GM08714 (cell line): ENCODE measurements around the gene ERCC6.

Source experiments
- H3K4me3 ChIP-seq: fragments of 200-500 bp; sonication (Bioruptor generic); 2 replicates; pipeline ENCODE4 v1.5.1; 2014; ENCODE audit warnings: mild to moderate bottlenecking, low read length, inconsistent platforms
- ZNF274 ChIP-seq: IDR thresholded peaks from 2 replicates; pipeline ENCODE4 v1.6.1; 2012; ENCODE audit warnings: mild to moderate bottlenecking, low read depth, low read length

The ERCC6 gene

DNA sequence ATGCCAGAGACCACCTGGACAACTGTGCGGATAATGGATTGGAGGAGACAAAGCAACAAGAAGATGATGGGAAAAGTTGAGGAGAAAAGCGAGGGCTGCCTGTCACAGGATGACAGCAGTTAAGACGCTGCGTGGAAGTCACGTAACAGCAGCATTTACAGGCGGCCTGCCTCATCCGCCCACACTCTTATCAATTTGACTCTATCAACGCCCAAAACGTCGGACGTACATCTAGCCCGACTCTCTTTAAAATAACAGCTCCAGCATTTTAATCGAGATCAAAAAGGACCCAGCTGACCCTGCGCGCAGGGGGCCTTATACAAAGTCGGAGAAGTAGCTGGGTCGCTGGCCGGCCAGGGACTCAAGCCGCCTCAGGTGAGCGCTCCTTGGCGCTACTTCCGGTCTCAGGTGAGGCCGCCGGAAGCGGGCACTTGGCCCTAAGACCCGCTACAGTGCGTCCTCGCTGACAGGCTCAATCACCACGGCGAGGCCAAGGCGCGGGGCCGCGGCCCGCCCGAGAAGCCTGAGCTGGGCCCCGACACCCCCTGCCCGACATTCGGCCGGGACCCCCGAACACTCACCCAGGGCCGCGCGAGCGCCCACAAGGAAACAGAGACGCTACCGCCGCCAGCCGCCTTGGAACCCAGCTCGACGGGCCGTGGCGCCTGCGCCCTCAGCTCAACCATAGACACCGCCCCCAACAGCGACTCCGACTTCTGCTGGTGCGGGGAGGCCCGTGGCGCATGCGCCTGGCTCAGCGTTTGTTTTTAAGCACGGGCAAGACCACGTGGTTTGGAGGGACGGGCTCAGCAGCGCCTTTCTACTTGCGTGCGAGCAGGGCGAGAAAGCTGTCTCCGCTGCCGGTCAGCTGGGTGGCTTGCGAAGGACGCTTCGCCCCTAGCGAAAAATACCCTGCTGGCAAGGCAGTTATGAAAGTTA lies at the start of gene ERCC6:
Gene ERCC6, minus strand, starts transcription at position 741 of the 939 bp plus-strand sequence.
- no peak for TF ChIP-seq ZNF274
- peak within 1 kb of the TSS; percentile 75 for H3K4me3 ChIP-seq

DNA sequence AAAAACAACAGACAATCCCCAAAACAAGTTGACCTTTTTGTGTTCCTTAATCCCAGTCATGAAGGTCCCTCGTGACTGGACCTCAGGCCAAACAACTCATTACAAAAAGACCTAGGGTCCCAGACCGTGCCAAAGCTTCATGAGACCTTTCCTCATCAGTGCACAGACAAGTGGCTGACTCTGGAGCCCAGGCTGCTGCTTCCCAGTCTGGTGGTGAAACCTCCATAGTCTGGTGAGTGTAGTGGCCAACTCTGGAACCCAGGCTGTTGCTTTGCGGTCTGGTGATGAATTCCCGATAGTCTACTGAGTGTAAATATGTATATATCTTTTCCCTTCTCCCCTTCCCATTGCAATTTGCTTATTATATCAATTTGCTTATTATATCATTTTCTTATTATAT lies 49.1 kb upstream of the ERCC6 start:
- TF ChIP-seq ZNF274 = no peak

DNA sequence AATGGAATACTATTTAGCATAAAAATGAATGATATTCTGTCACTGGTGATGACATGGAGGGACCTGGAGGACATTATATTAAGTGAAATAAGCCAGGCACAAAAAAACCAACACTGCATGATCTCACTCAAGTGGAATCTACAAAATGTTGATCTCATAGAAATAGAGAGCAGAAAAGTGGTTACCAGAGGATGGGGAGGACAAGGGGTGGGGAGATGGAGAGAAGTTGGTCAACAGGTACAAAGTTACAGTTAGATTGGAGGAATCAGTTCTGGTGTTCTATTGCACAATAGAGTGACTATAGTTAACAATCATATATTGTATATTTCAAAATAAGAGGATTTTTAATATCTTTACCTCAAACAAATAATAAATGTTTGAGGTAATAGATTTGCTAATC lies 46.5 kb upstream of the ERCC6 start:
- no peak overlapping the region for H3K4me3 ChIP-seq
- TF ChIP-seq ZNF274 = no peak

More for the DNA sequence above, 49.1 kb upstream of the ERCC6 start:
- no peak overlapping the region for H3K4me3 ChIP-seq

DNA sequence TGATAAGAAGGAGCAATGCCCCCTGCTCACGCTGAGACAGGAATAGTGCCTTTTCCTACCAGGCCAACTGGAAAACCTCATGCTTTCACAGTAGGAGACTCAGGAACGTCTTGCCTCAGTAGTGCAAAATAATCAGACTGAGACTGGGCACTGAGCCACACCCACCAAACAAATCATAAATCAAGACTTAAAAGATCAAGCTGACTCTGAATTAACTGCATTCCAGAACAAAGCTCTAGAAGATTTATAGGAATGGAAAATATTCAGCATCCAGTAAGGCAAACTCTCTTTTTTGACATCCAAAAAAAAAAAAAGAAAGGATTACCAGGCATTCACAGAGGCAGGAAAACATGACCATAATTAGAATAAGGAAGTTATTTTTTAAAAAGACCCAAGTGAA lies 40.7 kb upstream of the ERCC6 start:
- no peak for TF ChIP-seq ZNF274

DNA sequence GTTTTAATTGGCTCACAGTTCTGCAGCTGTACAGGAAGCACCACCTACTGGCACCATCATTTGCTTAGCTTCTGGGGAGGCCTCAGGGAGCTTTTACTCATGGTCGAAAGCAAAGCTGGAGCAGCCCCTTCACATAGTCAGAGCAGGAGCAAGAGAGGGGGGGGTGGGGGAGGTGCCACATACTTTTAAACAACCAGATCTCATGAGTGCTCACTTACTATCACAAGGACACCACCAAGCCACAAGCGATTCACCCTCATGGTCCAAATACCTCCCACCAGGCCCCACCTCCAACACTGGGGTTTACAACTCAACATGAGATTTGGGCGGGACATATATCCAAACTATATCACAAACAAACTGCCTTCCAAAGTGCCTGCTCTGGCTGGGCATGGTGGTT lies 39.5 kb upstream of the ERCC6 start:
- TF ChIP-seq ZNF274 = no peak
- no peak overlapping the region for H3K4me3 ChIP-seq

More for the DNA sequence above, 40.7 kb upstream of the ERCC6 start:
- no peak overlapping the region for H3K4me3 ChIP-seq

DNA sequence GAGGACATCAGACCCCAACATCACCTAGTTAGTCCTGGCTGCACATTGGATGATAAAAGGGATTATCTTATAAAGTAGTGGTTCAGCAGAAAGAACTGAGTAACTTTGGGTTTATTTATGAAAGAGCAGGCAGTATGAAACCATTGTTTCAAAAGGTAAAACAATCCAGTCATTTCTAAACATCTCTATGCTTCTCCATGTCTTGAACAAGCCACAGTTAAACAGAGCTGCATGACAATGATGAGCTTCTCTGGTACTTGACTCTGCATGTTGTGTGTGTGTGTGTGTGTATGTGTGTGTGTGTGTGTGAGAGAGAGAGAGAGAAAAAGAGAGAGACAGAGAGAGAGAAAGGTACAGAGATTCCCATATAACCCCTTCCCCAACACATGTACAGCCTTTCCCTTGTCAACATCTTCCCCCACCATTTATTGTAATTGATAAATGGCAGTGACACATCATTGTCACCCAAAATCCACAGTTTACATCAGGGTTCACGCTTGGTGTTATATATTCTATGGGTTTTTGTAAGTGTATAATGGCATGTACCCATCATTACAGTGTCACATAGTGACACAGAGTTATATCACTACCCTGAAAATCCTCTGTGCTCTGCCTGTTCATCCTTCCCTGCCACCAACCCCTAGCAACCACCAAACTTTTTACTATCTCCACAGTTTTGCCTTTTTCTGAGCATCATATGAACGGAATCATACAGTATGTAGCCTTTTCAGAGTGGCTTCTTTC lies 38.4 kb upstream of the ERCC6 start:
- no peak overlapping the region for H3K4me3 ChIP-seq
- no peak for TF ChIP-seq ZNF274

DNA sequence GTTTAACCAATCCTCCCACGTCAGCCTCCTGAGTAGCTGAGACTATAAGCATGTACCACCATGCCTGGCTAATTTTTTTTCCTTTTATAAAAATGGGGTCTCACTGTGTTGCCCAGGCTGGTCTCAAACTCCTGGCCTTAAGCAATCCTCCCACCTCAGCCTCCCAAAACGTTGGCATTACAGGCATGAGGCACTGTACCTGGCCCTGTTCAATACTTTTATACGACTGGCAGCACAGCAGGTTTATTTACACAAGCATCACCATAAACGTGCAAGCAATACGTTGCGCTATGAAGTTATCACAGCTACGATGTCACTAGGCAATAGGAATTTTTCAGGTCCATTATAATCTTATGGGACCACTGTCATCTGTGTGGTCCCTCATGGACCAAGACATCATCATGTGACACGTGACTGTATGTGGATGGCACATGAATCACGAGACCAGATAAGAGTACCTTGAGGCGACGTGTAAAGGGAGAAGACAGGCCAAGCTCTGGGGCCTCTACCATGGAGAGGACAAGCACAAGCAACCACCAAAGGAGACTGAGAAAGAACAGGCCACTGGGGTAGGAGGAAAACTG lies 36.7 kb upstream of the ERCC6 start:
- no peak overlapping the region for H3K4me3 ChIP-seq
- TF ChIP-seq ZNF274 = no peak

DNA sequence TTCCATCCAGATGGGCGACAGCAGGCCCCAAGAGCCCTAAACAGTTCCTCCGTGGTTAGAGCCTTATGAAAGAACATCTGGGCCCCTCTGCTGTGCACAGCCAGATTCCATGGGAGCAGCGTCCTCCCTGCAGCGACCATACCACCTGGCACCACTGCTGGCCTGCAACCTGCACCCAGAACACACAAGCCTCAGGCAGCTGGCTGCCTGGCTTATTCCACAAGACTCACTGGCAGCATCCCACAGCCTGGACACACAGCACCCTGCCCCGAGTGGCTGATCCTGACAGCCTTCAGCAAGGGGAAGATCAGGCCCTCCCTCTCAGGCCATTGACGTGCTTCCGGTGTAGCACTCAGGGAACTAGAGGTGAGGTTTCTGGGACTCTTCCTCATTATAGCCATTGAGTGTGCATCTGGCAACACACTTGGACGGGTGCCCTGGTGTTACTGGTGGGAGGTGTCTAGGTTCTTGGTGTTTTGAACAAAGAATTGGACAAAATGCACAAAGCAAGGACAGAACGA lies 33.7 kb upstream of the ERCC6 start:
- TF ChIP-seq ZNF274 = no peak
- H3K4me3 ChIP-seq = no peak overlapping the region

DNA sequence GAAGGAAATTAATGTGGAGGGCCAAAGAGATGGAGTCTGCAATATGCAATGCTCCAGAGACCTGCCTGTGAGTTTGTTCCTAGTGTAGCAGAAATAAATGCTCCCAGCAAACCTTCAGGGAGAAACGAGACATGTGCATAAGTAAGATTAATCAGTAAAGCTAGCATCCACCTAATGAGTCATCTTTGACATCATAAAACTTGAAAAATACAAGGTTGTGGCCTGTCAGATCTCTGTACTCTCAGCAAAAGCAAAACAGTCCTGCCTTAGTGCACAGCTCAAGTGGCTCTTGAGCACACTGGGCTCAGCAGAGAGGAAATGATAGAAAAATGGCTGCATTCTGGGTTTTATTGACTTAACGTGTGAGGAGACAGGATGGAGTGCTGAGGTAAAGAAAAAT lies 32.5 kb upstream of the ERCC6 start:
- TF ChIP-seq ZNF274 = no peak
- no peak overlapping the region for H3K4me3 ChIP-seq

DNA sequence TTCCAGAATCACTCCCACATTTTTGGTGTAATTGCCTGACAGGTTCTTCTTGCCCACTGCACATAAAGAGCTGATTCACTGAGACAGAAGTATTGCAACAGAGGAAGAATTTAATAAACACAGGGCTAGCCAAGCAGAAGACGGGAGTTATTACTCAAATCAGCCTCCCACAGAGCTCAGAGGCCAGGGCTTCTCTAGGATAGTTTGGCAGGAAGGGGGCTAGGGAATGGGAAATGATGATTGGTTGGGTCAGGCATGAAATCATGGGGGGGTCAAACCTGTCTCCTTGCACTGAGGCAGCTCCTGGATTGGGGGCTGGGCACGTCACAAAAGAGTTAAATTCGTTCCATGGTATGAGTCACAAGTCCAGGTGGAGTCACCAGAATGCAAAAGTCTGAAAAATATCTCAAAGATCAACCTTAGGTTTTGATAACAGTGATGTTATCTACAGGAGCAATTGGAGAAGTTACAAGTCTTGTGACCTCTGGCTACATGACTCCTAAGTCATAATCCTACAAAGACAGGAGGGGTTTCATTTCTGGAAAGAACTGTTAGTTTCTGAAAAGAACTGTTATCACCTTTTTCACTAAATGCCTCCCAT lies 30.2 kb upstream of the ERCC6 start:
- TF ChIP-seq ZNF274 = no peak
- no peak overlapping the region for H3K4me3 ChIP-seq

DNA sequence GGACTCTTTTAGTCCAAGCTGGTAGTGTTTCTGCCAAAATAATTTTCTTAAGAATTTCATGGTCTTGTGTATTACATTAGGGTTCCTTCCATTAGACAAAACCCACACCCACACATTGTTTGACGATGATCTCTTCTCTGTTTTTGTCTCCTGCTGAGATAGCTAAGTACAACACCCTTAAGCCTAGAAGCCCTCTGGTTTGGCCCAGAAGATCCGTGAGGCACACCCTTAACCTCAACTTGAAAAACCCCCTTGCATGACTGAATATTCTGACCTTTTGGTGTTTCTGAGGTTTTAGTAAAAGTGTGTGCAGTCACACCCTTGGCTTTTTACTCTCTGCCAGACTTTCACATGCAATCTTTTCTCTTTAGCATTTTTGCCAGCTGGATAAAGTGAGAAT lies 29.3 kb upstream of the ERCC6 start:
- TF ChIP-seq ZNF274 = no peak
- no peak overlapping the region for H3K4me3 ChIP-seq

DNA sequence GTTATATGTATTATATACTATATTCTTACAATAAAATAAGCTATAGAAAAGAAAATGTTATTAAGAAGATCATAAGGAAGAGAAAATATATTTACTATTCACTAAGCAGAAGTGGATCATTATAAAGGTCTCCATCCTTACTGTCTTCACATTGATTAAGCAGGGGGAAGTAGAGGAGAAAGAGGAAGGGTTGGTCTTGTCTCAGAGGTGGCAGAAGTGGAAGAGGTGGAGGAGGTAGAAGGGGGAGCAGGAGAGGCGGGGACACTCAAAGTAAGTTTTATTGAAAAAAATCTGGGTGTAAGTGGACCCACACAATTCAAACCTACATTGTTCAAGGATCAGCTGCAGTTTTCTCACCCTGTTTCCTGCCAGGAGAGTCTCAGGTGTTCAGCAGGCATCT lies 28.9 kb upstream of the ERCC6 start:
- TF ChIP-seq ZNF274 = no peak
- no peak overlapping the region for H3K4me3 ChIP-seq

DNA sequence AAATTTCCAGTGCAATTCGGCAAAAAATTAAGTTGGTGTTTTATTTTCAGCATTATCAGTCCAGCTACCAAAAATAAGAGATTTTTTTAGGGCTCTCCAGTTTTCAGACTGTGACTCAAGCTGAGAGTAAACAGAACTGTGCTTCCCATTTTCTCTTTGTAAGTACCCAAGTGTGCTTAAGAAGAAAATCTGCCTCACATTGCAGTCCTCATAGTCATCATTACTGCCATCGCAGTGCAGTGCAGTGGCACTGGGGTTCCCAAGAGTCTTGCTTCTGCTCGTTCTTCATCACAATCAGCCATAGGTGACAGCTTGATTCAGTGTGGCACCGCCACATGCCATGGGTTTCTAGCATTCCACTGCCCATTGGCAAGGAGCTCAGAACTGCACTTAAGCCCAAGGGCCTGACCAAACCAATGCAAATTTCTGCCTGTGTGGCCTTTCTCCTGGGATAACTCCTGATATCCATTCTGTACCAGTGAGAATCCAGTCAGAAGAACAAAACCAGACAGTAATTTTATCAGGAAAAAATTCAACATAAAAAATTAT lies 25.6 kb upstream of the ERCC6 start:
- no peak overlapping the region for H3K4me3 ChIP-seq
- no peak for TF ChIP-seq ZNF274

DNA sequence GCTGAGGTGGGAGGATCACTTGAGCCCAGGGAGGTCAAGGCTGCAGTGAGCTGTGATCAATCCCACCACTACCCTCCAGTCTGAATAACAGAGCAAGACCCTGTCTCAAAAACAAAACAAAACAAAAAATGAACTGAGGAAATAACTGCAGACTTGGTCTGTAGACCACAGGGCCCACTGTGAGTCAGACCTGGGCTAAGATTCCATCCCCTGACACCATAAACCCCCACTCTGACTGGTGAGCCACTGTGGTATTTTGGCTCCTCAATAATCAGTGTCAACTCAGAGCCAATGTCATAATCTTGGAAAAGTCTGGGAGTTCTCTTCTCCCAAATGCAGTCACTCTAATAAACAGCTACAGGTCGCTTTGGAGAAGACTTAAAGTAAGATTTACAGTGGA lies 24.0 kb upstream of the ERCC6 start:
- TF ChIP-seq ZNF274 = no peak
- H3K4me3 ChIP-seq = no peak overlapping the region
